OCI-LY1 (cell line): ENCODE results near the gene E2F3.

Experiments
- EZH2 ChIP-seq: fragments of 200-600 bp; sonication (generic), shearing (Covaris generic); IDR thresholded peaks from 2 replicates; pipeline ENCODE4 v1.8.0; 2017; ENCODE audit warnings: borderline replicate concordance, mixed run types, mild to moderate bottlenecking, antibody characterized with exemption, low read length, moderate library complexity, mixed read lengths
- TF ChIP-seq, protein P1 (sequence below): fragments of 200-600 bp; sonication (generic), shearing (Covaris generic); IDR thresholded peaks from 2 replicates; pipeline ENCODE4 v1.5.1; 2017; ENCODE audit warnings: mild to moderate bottlenecking, antibody characterized with exemption, low read length, moderate library complexity, mixed read lengths

- TF ChIP-seq, protein P1, sequence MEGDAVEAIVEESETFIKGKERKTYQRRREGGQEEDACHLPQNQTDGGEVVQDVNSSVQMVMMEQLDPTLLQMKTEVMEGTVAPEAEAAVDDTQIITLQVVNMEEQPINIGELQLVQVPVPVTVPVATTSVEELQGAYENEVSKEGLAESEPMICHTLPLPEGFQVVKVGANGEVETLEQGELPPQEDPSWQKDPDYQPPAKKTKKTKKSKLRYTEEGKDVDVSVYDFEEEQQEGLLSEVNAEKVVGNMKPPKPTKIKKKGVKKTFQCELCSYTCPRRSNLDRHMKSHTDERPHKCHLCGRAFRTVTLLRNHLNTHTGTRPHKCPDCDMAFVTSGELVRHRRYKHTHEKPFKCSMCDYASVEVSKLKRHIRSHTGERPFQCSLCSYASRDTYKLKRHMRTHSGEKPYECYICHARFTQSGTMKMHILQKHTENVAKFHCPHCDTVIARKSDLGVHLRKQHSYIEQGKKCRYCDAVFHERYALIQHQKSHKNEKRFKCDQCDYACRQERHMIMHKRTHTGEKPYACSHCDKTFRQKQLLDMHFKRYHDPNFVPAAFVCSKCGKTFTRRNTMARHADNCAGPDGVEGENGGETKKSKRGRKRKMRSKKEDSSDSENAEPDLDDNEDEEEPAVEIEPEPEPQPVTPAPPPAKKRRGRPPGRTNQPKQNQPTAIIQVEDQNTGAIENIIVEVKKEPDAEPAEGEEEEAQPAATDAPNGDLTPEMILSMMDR, result no peak
- no peak for TF ChIP-seq EZH2
Observed at GRCh38 chr6:20362623-20363022, 39.1 kb upstream of the E2F3 start.
